Thyroid gland (tissue), 4 donors: ENCODE measurements around the gene B4GALT7. TPM values are rescaled to one million over a fixed set of nuclear protein-coding genes. Genes with fewer than 3 reads are reported as not detected.
A peak's percentile ranks its signal among the peaks of the same experiment; 100 is the strongest.

ENCODE experiments used
- DNase-seq, 2 donors: peaks; one replicate each; pipeline ENCODE4 v3.0.0-alpha.2; 2019
- H3K27ac ChIP-seq, 3 donors: fragments of 200-600 bp; sonication (generic); 1 replicate in 2 of 3; 2 replicates in 1 of 3; pipeline ENCODE4 v1.5.1; 2016 to 2019; ENCODE audit warnings: mild to moderate bottlenecking in 1 of 3, moderate library complexity in 1 of 3
- H3K27me3 ChIP-seq: fragments of 200-600 bp; sonication (generic); one replicate; pipeline ENCODE4 v1.5.1; 2019
- H3K36me3 ChIP-seq, 2 donors: fragments of 200-600 bp; sonication (generic); one replicate each; pipeline ENCODE4 v1.5.1; 2016 to 2019
- H3K4me1 ChIP-seq, 2 donors: fragments of 200-600 bp; sonication (generic); one replicate each; pipeline ENCODE4 v1.5.1; 2017 to 2019
- H3K4me3 ChIP-seq, 3 donors: fragments of 200-600 bp; sonication (generic); replicated peaks in 1 of 3; 1 replicate in 2 of 3; 2 replicates in 1 of 3; pipeline ENCODE4 v1.5.1; 2016; ENCODE audit warnings: mild to moderate bottlenecking in 1 of 3
- H3K9me3 ChIP-seq: fragments of 200-600 bp; sonication (generic); one replicate; pipeline ENCODE4 v1.5.1; 2017
- POLR2A ChIP-seq, 2 donors: fragments of 450-650 bp; IDR thresholded peaks; one replicate each; pipeline ENCODE4 v1.6.1; 2017; ENCODE audit warnings: antibody characterized with exemption in 2 of 2, mild to moderate bottlenecking in 2 of 2, moderate library complexity in 1 of 2
- WGBS, 2 donors: methylation state at CpG; one replicate each; pipeline ENCODE4 v1.1.5; 2017; 5-methylcytosine and 5-hydroxymethylcytosine counted together
- intact Hi-C: fragments of 100-400 bp; cut with DNase I; formaldehyde crosslinking; loops from one replicate; pipeline ENCODE4 v1.15.1; 2023
- total RNA-seq, 4 donors: library from RNA; depleted of rRNA; stranded (reverse); fragments of >200 nt; gene quantifications; one replicate each; pipeline ENCODE4 v1.2.3, GENCODE V29; 2016
- TF ChIP-seq, protein P1 (sequence below), 6 experiments: fragments of 200-600 bp in 3 of 6; fragments of 450-650 bp in 3 of 6; sonication (generic) in 3 of 6; IDR thresholded peaks; one replicate each; pipeline ENCODE4 v1.5.1; 2016 to 2019; ENCODE audit warnings: antibody characterized with exemption in 6 of 6, mild to moderate bottlenecking in 2 of 6, inconsistent platforms in 1 of 6, moderate library complexity in 1 of 6

Gene B4GALT7
- total RNA-seq, 4 donors from 2014 or later = 27.9 to 47.2 (median 38.9) TPM

GRCh38 chr5:177596775-177597238, 3.1 kb upstream of the B4GALT7 start:
- Histone ChIP-seq H3K36me3 (peaks cover 25 to 31% of the 10 kb centered on the region in 2 donors), H3K27me3 (no peaks in the 10 kb centered on the region), H3K9me3 (no peaks in the 10 kb centered on the region), H3K4me1 (peaks cover 22 to 23% of the 10 kb centered on the region in 2 donors), H3K27ac (no peak overlapping the region), H3K4me3 (no peak overlapping the region)
- no peak for DNase-seq
- WGBS, 2 donors = 85 to 93% methylated on average over 2 of the region's 2 CpGs
- no peak for TF ChIP-seq POLR2A (IDR thresholded peaks at IDR 0.05)
- TF ChIP-seq, protein P1, sequence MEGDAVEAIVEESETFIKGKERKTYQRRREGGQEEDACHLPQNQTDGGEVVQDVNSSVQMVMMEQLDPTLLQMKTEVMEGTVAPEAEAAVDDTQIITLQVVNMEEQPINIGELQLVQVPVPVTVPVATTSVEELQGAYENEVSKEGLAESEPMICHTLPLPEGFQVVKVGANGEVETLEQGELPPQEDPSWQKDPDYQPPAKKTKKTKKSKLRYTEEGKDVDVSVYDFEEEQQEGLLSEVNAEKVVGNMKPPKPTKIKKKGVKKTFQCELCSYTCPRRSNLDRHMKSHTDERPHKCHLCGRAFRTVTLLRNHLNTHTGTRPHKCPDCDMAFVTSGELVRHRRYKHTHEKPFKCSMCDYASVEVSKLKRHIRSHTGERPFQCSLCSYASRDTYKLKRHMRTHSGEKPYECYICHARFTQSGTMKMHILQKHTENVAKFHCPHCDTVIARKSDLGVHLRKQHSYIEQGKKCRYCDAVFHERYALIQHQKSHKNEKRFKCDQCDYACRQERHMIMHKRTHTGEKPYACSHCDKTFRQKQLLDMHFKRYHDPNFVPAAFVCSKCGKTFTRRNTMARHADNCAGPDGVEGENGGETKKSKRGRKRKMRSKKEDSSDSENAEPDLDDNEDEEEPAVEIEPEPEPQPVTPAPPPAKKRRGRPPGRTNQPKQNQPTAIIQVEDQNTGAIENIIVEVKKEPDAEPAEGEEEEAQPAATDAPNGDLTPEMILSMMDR (IDR thresholded peaks at IDR 0.05) = no peak
- intact Hi-C loops = loop anchor here (10.0 kb wide), 1 partner anchor 72 kb away; no protein-coding TSS in a partner anchor

DNA sequence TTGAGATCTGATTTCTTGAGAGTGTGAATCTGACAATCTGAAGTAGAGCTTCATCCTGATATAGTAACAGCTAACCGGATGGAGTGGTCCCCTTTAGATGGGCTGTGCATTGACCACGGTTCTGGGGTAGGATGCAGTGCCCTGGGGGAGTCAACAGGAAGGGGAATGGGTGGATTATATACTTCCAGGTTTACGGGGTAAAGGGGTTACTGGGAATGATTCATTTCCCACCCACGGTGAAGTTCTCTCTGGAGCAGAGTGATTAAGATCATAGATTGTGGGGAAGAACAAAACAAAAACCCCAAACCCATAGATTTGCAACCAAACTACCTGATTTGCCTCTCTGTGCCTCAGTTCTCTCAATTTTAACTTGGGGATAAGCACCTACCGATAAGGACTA, 1.5 kb upstream of the B4GALT7 start:
- peaks cover 25 to 31% of the 10 kb centered on the region in 2 donors for H3K36me3 ChIP-seq
- no peak overlapping the region for H3K4me3 ChIP-seq
- H3K4me1 ChIP-seq = peaks cover 13 to 14% of the 10 kb centered on the region in 2 donors
- H3K27me3 ChIP-seq = no peaks in the 10 kb centered on the region
- H3K9me3 ChIP-seq = no peaks in the 10 kb centered on the region
- TF ChIP-seq, protein P1 (IDR thresholded peaks at IDR 0.05) = no peak
- no peak for TF ChIP-seq POLR2A (IDR thresholded peaks at IDR 0.05)
- 60 to 69% methylated on average over 5 of the region's 5 CpGs for WGBS, 2 donors
- DNase-seq = no peak
- intact Hi-C loops = loop anchor here (10.0 kb wide), 1 partner anchor 74 kb away; no protein-coding TSS in a partner anchor
- H3K27ac ChIP-seq = no peak overlapping the region

DNA sequence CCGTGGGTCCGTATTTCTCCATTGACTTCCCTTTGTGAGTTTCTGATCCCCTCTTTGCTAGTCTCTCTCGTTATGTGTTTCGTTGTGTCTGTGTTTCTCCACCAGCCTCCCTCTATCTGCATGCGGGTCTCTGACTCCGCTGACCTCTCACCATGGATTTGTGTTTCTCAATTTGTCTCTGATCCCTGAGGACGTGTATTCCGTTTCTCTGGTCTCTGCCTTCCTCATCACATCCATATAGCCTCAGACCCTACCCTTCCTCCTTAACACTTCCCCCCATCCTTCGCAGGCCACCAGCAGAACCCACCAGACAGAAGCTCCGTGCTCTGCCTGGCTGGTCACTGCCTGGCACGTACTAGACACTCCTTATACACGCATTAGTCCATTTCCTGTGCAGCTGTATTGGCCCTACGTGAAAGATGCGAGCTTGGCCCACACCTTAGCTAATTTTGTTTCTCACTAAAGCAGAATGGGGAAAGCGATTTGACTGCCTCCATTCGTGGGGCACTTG, 631 bp downstream of the B4GALT7 start:
- DNase-seq = no peak
- Histone ChIP-seq H3K27me3 (no peaks in the 10 kb centered on the region), H3K36me3 (peaks cover 4 to 11% of the 10 kb centered on the region in 2 donors), H3K27ac (peak overlapping the region in 2 of 3 donors; percentile 46 to 80), H3K4me1 (peaks cover 11 to 13% of the 10 kb centered on the region in 2 donors), H3K4me3 (peak overlapping the region; percentile 60 to 96 (median 79)), H3K9me3 (no peaks in the 10 kb centered on the region)
- intact Hi-C loops = no loop called here
- 5% methylated on average over 16 of the region's 16 CpGs for WGBS, 2 donors
- TF ChIP-seq, protein P1 (IDR thresholded peaks at IDR 0.05) = no peak
- no peak for TF ChIP-seq POLR2A (IDR thresholded peaks at IDR 0.05)

DNA sequence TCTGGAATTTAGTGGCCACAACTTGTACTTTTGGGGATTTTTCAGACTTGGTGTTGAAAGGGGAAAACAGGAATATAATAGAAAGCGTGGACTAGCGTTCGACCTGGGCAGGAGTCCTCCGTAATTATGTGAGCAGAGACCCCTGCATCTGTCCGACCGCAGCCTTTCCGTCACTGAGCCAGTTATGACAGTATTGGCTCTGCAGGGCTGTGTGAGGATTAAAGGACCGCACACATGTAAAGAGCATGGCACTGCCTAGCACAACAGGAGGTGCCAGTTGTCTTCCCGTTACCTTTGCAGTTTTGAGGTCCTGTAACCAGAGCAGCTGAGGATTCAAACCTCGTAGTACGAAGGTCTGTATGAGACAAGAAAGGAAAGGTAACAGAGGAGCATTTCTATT, 1.2 kb downstream of the B4GALT7 start:
- peak overlapping the region in 1 of 3 donors; percentile 96 for H3K4me3 ChIP-seq
- intact Hi-C loops = no loop called here
- 91 to 92% methylated on average over 11 of the region's 11 CpGs for WGBS, 2 donors

More for the DNA sequence above, 1.2 kb downstream of the B4GALT7 start:
- Histone ChIP-seq H3K27ac (no peak overlapping the region), H3K9me3 (no peaks in the 10 kb centered on the region), H3K4me1 (peaks cover 11 to 13% of the 10 kb centered on the region in 2 donors), H3K27me3 (no peaks in the 10 kb centered on the region), H3K36me3 (peaks cover 0 to 5% of the 10 kb centered on the region in 2 donors)
- DNase-seq = no peak
- no peak for TF ChIP-seq POLR2A (IDR thresholded peaks at IDR 0.05)
- TF ChIP-seq, protein P1 (IDR thresholded peaks at IDR 0.05) = no peak
